HG02884 (cell line): ENCODE measurements around the gene WDR90.

Experiments used
- ATAC-seq: cut with Tn5 transposase; IDR thresholded peaks from one replicate; pipeline ENCODE4 v1.9.1; 2021; ENCODE audit warnings: mild to moderate bottlenecking, moderate library complexity; ENCODE audit not compliant: unreplicated experiment

WDR90 gene

GRCh38 chr16:674214-674881, 25.2 kb downstream of the WDR90 start:
- ATAC-seq = no peak

GRCh38 chr16:674968-675883, 26.1 kb downstream of the WDR90 start, which contains the start of gene RHBDL1:
Gene RHBDL1 (plus strand): TSS chr16:675671. CDS start chr16:675791, 120 bp downstream.
- no peak for ATAC-seq

- ATAC-seq = no peak
Measured at GRCh38 chr16:675884-676564, 26.9 kb downstream of the WDR90 start.

GRCh38 chr16:676565-676902, 27.4 kb downstream of the WDR90 start:
- no peak for ATAC-seq

GRCh38 chr16:676913-677312, 27.7 kb downstream of the WDR90 start:
- ATAC-seq = no peak

- ATAC-seq = no peak
Measured at GRCh38 chr16:677316-678190, 28.4 kb downstream of the WDR90 start.

GRCh38 chr16:678209-678857, 29.2 kb downstream of the WDR90 start:
- no peak for ATAC-seq

- ATAC-seq = no peak
Measured at GRCh38 chr16:678858-679813, 30.0 kb downstream of the WDR90 start.

GRCh38 chr16:679814-680624, 30.9 kb downstream of the WDR90 start, which contains the start of gene STUB1:
Gene STUB1 (plus strand): TSS chr16:680410. CDS start chr16:680526, 116 bp downstream.
- peak; percentile 37 for ATAC-seq

GRCh38 chr16:680625-680945, 31.4 kb downstream of the WDR90 start:
- no peak for ATAC-seq

GRCh38 chr16:680967-681745, 32.0 kb downstream of the WDR90 start:
- no peak for ATAC-seq

GRCh38 chr16:681746-682427, 32.7 kb downstream of the WDR90 start:
- ATAC-seq = no peak

- no peak for ATAC-seq
Measured at GRCh38 chr16:682493-683395, 33.6 kb downstream of the WDR90 start.

GRCh38 chr16:683396-684070, 34.4 kb downstream of the WDR90 start:
- ATAC-seq = no peak

- ATAC-seq = peak; percentile 55
Measured at GRCh38 chr16:684071-684794, 35.1 kb downstream of the WDR90 start, which contains the start of gene JMJD8. Gene JMJD8 (minus strand): TSS chr16:684334. CDS start chr16:684319, 15 bp downstream.
